Omental fat pad (tissue), 4 donors: Measurements from ENCODE around the gene HSPA13. TPM values are rescaled to one million over a fixed set of nuclear protein-coding genes. Genes with fewer than 3 reads are reported as not detected.

Experiments
- total RNA-seq, 4 donors: library from RNA; depleted of rRNA; stranded (reverse); fragments of >200 nt; gene quantifications; one replicate each; pipeline ENCODE4 v1.1.0, GENCODE V29; 2016

Gene HSPA13
- total RNA-seq, 4 donors from 2014 or later, result 17.2 to 24.5 (median 20.0) TPM

Other genes with a start within 250 kb of the HSPA13 start
- gene LIPI, start 172.2 kb downstream of the HSPA13 start, total RNA-seq, result not detected
- gene RBM11, start 167.0 kb downstream of the HSPA13 start, total RNA-seq, result 1 to 10 TPM in 2 of 4 donors, not detected in 2; 1.2 to 2.0 TPM
- gene SAMSN1, start 163.2 kb upstream of the HSPA13 start, total RNA-seq, result 10 to 100 TPM; 20.0 to 48.4 (median 30.2) TPM